PC-3 (cell line): ENCODE measurements around the gene ABLIM2. TPM values are rescaled to one million over a fixed set of nuclear protein-coding genes. Genes with fewer than 3 reads are reported as not detected.

Source experiments
- ATAC-seq: fragments of 200-7000 bp; cut with Tn5 transposase; 2 replicates; pipeline ENCODE4 v1.9.1; 2020; ENCODE audit warnings: mild to moderate bottlenecking, moderate library complexity
- BruUV-seq: library from RNA; stranded (reverse); fragments of 400-500 nt; replicated peaks from 2 replicates; lab custom pipeline; 2021; lab: Mats Ljungman, UMichigan
- CTCF ChIA-PET: fragments of 300-600 bp; sonication (Branson Sonifier 250); formaldehyde crosslinking; loops from one replicate; lab custom pipeline; 2022; ENCODE audit warnings: antibody characterized with exemption; lab: Charles Lee
- POLR2A ChIA-PET: fragments of 300-600 bp; sonication (Branson Sonifier 250); formaldehyde crosslinking; loops from one replicate; lab custom pipeline; 2022; ENCODE audit warnings: antibody characterized with exemption; ENCODE audit not compliant: unreplicated experiment; lab: Charles Lee
- DNase-seq: peaks from one replicate; pipeline ENCODE4 v3.0.0-alpha.2; 2015
- H2AFZ ChIP-seq: fragments of 300-600 bp; sonication (generic); 2 replicates; pipeline ENCODE4 v1.6.0; 2016; ENCODE audit warnings: antibody characterized with exemption, low read length
- H3F3A ChIP-seq: fragments of 300-600 bp; sonication (generic); one replicate; pipeline ENCODE4 v1.6.0; 2017; ENCODE audit warnings: antibody characterized with exemption, low read length, control low read depth, mild to moderate bottlenecking; ENCODE audit not compliant: unreplicated experiment
- H3K27ac ChIP-seq: fragments of 300-600 bp; sonication (generic); 2 replicates; pipeline ENCODE4 v1.5.1; 2016; ENCODE audit warnings: mild to moderate bottlenecking, low read length
- H3K27me3 ChIP-seq: fragments of 300-600 bp; sonication (generic); 2 replicates; pipeline ENCODE4 v1.6.1; 2016; ENCODE audit warnings: low read length, mixed read lengths
- H3K36me3 ChIP-seq: fragments of 300-600 bp; sonication (generic); 2 replicates; pipeline ENCODE4 v1.6.1; 2016; ENCODE audit warnings: low read depth, mixed run types, low read length, mixed read lengths
- H3K4me1 ChIP-seq: fragments of 300-600 bp; sonication (generic); 2 replicates; pipeline ENCODE4 v1.5.1; 2016; ENCODE audit warnings: low read length; ENCODE audit not compliant: insufficient read depth
- H3K4me2 ChIP-seq: fragments of 300-600 bp; sonication (generic); 2 replicates; pipeline ENCODE4 v1.6.0; 2016; ENCODE audit warnings: low read length
- H3K4me3 ChIP-seq: fragments of 300-600 bp; sonication (generic); 2 replicates; pipeline ENCODE4 v1.5.1; 2016; ENCODE audit warnings: mild to moderate bottlenecking, low read length, mixed read lengths
- H3K79me2 ChIP-seq: fragments of 300-600 bp; sonication (generic); 2 replicates; pipeline ENCODE4 v1.6.1; 2017; ENCODE audit warnings: low read length, mixed read lengths
- H3K9ac ChIP-seq: fragments of 300-600 bp; sonication (generic); 2 replicates; pipeline ENCODE4 v1.6.0; 2016; ENCODE audit warnings: mild to moderate bottlenecking, low read length
- H3K9me2 ChIP-seq: fragments of 300-600 bp; sonication (generic); replicated peaks from 2 replicates; pipeline ENCODE4 v1.6.1; 2016; ENCODE audit warnings: mixed run types, low read length, mixed read lengths
- H3K9me3 ChIP-seq: fragments of 300-600 bp; sonication (generic); 2 replicates; pipeline ENCODE4 v1.6.1; 2016; ENCODE audit warnings: low read length, mixed read lengths
- H4K20me1 ChIP-seq: fragments of 300-600 bp; sonication (generic); 2 replicates; pipeline ENCODE4 v1.6.1; 2016; ENCODE audit warnings: low read length, mixed read lengths
- EZH2 ChIP-seq: fragments of 300-600 bp; sonication (generic); IDR thresholded peaks from one replicate; pipeline ENCODE4 v1.6.1; 2017; ENCODE audit warnings: antibody characterized with exemption, mild to moderate bottlenecking, low read length; ENCODE audit not compliant: unreplicated experiment
- EZH2phosphoT487 ChIP-seq: fragments of 300-600 bp; sonication (generic); IDR thresholded peaks from 2 replicates; pipeline ENCODE4 v1.6.1; 2018; ENCODE audit warnings: mild to moderate bottlenecking, antibody characterized with exemption, low read length, borderline replicate concordance
- intact Hi-C: fragments of 100-400 bp; cut with micrococcal nuclease; formaldehyde crosslinking; loops from 2 replicates; pipeline ENCODE4 v1.9.0; 2023
- total RNA-seq: library from RNA; depleted of rRNA; stranded (reverse); fragments of >200 nt; gene quantifications from 2 replicates; pipeline ENCODE4 v1.2.3, GENCODE V29; 2014
- TF ChIP-seq, protein P1 (sequence below): fragments of 300-600 bp; sonication (generic); conservative IDR thresholded peaks from 2 replicates; pipeline ENCODE4 v1.5.1; 2017; ENCODE audit warnings: antibody characterized with exemption, low read depth, mild to moderate bottlenecking, low read length

Gene ABLIM2
- total RNA-seq, 1 experiment from 2014 or later = 3.2 TPM

DNA sequence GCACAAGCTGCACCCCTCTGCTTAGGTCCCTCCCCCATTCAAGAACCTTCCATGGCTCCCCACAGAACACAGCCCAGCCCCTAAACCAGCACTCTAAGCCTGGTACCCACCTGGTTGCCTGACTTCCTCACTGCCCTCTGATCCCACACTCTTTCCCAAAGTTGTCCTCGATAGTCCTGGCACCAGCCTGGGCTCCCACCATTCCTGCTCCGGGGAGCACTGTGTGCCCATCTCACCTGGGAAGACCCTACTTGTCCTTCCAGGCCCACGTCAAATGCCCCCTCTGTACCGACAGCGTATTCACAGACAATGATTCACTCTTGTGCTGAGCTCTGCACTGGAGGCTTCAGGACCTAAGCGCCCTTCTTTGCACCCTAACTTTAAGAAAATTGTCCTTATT, 40.1 kb downstream of the ABLIM2 start:
- TF ChIP-seq EZH2 = no peak
- no peak for TF ChIP-seq EZH2phosphoT487
- TF ChIP-seq, protein P1, sequence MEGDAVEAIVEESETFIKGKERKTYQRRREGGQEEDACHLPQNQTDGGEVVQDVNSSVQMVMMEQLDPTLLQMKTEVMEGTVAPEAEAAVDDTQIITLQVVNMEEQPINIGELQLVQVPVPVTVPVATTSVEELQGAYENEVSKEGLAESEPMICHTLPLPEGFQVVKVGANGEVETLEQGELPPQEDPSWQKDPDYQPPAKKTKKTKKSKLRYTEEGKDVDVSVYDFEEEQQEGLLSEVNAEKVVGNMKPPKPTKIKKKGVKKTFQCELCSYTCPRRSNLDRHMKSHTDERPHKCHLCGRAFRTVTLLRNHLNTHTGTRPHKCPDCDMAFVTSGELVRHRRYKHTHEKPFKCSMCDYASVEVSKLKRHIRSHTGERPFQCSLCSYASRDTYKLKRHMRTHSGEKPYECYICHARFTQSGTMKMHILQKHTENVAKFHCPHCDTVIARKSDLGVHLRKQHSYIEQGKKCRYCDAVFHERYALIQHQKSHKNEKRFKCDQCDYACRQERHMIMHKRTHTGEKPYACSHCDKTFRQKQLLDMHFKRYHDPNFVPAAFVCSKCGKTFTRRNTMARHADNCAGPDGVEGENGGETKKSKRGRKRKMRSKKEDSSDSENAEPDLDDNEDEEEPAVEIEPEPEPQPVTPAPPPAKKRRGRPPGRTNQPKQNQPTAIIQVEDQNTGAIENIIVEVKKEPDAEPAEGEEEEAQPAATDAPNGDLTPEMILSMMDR = no peak
- no peak for DNase-seq
- H3K4me1 ChIP-seq = no peaks in the 10 kb centered on the region
- H3K9ac ChIP-seq = no peak overlapping the region
- H2AFZ ChIP-seq = no peak overlapping the region
- BruUV-seq = no TSS peak
- no peaks in the 10 kb centered on the region for H3F3A ChIP-seq
- H3K27ac ChIP-seq = no peak overlapping the region
- H3K9me3 ChIP-seq = no peaks in the 10 kb centered on the region
- H3K27me3 ChIP-seq = no peaks in the 10 kb centered on the region
- H4K20me1 ChIP-seq = no peaks in the 10 kb centered on the region
- H3K36me3 ChIP-seq = no peaks in the 10 kb centered on the region
- H3K79me2 ChIP-seq = no peaks in the 10 kb centered on the region
- ChIA-PET POLR2A (no interaction called here), CTCF (no interaction called here)
- no peak overlapping the region for H3K4me3 ChIP-seq
- H3K4me2 ChIP-seq = no peak overlapping the region
- H3K9me2 ChIP-seq = no peaks in the 10 kb centered on the region
- intact Hi-C loops = no loop called here
- no peak for ATAC-seq

DNA sequence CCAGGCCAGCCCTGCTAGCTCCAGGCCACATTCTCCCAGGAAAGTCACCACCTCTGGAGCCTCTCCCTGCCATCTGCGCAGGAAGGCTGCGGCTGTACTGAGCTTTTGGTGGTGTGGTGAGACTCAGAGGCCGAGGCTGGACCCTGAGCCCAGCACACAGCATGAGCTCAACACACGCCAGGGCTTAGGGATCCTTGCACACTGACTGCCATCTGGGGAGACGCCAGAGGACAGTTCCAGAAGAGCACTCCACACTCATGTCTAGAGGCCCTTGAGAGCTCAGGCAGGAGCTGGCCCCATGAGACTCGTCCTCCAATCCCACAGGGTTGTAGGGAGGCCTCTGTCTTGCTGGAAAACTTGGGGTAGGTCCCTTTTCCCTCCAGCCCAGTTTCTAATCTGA, 40.6 kb downstream of the ABLIM2 start:
- Histone ChIP-seq H2AFZ (no peak overlapping the region), H3K9ac (no peak overlapping the region), H3K4me1 (no peaks in the 10 kb centered on the region), H3K4me3 (no peak overlapping the region), H3K79me2 (no peaks in the 10 kb centered on the region), H3K9me3 (no peaks in the 10 kb centered on the region), H3K27ac (no peak overlapping the region), H3K27me3 (no peaks in the 10 kb centered on the region), H3F3A (no peaks in the 10 kb centered on the region), H3K36me3 (no peaks in the 10 kb centered on the region), H3K4me2 (no peak overlapping the region), H4K20me1 (no peaks in the 10 kb centered on the region), H3K9me2 (no peaks in the 10 kb centered on the region)
- ChIA-PET CTCF (no interaction called here), POLR2A (no interaction called here)
- no TSS peak for BruUV-seq
- no peak for DNase-seq
- no peak for TF ChIP-seq EZH2
- TF ChIP-seq, protein P1 = no peak
- TF ChIP-seq EZH2phosphoT487 = no peak
- ATAC-seq = no peak
- intact Hi-C loops = no loop called here

DNA sequence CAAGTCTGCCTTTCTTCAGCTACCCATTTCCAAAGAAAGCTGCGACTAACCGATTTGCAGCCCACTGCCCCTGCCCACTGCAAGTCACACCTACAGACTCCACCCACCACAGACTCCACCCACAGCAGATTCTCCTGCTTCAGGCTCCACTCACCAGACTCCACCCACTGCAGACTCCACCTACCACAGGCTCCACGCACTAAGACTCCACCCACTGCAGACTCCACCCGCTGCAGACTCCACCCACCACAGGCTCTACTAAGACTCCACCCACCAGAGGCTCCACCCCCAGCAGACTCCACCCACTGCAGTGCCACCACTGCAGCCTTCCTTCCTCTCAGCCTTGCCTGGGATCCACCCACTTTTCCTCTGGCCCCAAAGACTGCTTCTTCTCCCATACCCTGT, 41.3 kb downstream of the ABLIM2 start:
- no TSS peak for BruUV-seq
- Histone ChIP-seq H3K9me2 (no peaks in the 10 kb centered on the region), H3K9ac (no peak overlapping the region), H3K27me3 (no peaks in the 10 kb centered on the region), H3K27ac (no peak overlapping the region), H3K36me3 (no peaks in the 10 kb centered on the region), H3K4me1 (no peaks in the 10 kb centered on the region), H2AFZ (no peak overlapping the region), H3K9me3 (no peaks in the 10 kb centered on the region), H3K4me2 (no peak overlapping the region), H3K79me2 (no peaks in the 10 kb centered on the region), H3F3A (no peaks in the 10 kb centered on the region), H3K4me3 (no peak overlapping the region), H4K20me1 (no peaks in the 10 kb centered on the region)
- intact Hi-C loops = no loop called here
- CTCF ChIA-PET = no interaction called here
- ATAC-seq = peak; percentile 71
- TF ChIP-seq, protein P1 = no peak
- no peak for TF ChIP-seq EZH2
- TF ChIP-seq EZH2phosphoT487 = no peak
- POLR2A ChIA-PET = no interaction called here
- DNase-seq = peak; percentile 52
